HL-60 (cell line): ENCODE measurements around the gene TXNDC9.
"Not testable (repeated sequence)": the region's sequence is repeated elsewhere in the genome, so short reads cannot be mapped to it uniquely, and the experiment has no call there.

Experiments used
- DNase-seq, 2 experiments: peaks; one replicate each; pipeline ENCODE4 v3.0.0-alpha.2; 2010 to 2020; ENCODE audit warnings: low read depth in 1 of 2, low spot score in 1 of 2
- H3K27ac ChIP-seq: fragments of 250-450 bp; sonication (Bioruptor Pico); replicated peaks from 2 replicates; pipeline ENCODE4 v1.5.1; 2020; ENCODE audit warnings: mild to moderate bottlenecking, moderate library complexity
- H3K27me3 ChIP-seq: fragments of 250-450 bp; sonication (Bioruptor Pico); 2 replicates; pipeline ENCODE4 v1.5.1; 2021; ENCODE audit warnings: mild to moderate bottlenecking, moderate library complexity; ENCODE audit not compliant: insufficient read depth, poor library complexity, severe bottlenecking
- H3K4me3 ChIP-seq: replicated peaks from 2 replicates; pipeline ENCODE4 v1.5.1; 2011; ENCODE audit warnings: mild to moderate bottlenecking, control low read depth, low read length; ENCODE audit not compliant: insufficient read depth
- CTCF ChIP-seq: IDR thresholded peaks from one replicate; pipeline ENCODE4 v1.5.1; 2011; ENCODE audit warnings: low read length, control low read depth, inconsistent platforms; ENCODE audit not compliant: insufficient read depth
- GABPA ChIP-seq: IDR thresholded peaks from 2 replicates; pipeline ENCODE4 v1.6.1; 2012; ENCODE audit warnings: low read depth
- POLR2AphosphoS5 ChIP-seq: IDR thresholded peaks from 2 replicates; pipeline ENCODE4 v1.6.1; 2012; ENCODE audit warnings: low read depth
- SPI1 ChIP-seq: IDR thresholded peaks from 2 replicates; pipeline ENCODE4 v1.6.1; 2012; ENCODE audit warnings: low read depth, mild to moderate bottlenecking, borderline replicate concordance
- TF ChIP-seq, protein P1 (sequence below): IDR thresholded peaks from 2 replicates; pipeline ENCODE4 v1.6.1; 2012; ENCODE audit warnings: low read depth; ENCODE audit not compliant: insufficient replicate concordance

TXNDC9 gene

DNA sequence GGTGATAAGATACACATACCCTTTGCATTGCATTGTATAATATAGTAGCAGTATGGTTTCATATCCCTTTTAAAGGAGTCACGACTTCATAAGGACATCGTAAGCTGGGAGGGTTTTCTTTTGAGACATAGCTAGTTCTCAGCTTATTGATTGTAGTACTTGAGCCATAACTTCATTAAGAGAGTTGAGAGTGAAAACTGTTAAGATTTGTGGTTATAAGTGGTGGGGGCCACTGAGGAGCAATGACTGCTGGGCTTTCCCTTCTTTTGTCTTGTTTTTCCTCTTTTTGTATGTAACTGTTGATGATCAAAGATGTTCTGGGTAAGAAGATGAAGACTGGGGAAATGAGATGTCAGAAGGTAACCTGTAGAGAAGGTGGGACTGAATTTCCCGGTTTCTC lies 12.0 kb upstream of the TXNDC9 start:
- H3K27ac ChIP-seq = no peak overlapping the region

DNA sequence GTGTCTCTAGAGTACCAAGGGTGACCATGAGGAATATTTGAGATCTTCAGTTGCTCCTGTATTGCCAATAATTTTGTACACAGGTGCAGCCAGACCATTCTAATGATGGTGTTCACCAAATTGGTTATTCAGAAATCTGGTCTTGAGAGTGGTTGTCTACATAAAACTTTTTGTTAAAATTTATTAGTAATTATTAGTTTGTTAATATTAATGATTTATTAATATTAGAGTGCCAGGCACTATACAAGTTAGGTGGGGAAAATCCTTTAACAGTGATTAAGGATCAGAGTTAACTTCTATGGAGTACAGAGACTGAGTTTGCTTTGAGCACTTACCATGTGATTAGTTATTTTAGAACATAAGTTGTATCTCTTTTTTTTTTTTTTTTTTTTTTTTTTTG lies 10.1 kb upstream of the TXNDC9 start:
- H3K27ac ChIP-seq = no peak overlapping the region
- H3K4me3 ChIP-seq = no peak overlapping the region
- DNase-seq = no peak
- no peaks in the 10 kb centered on the region for H3K27me3 ChIP-seq
- TF ChIP-seq SPI1 (no peak), POLR2AphosphoS5 (no peak), CTCF (no peak), GABPA (no peak)
- TF ChIP-seq, protein P1, sequence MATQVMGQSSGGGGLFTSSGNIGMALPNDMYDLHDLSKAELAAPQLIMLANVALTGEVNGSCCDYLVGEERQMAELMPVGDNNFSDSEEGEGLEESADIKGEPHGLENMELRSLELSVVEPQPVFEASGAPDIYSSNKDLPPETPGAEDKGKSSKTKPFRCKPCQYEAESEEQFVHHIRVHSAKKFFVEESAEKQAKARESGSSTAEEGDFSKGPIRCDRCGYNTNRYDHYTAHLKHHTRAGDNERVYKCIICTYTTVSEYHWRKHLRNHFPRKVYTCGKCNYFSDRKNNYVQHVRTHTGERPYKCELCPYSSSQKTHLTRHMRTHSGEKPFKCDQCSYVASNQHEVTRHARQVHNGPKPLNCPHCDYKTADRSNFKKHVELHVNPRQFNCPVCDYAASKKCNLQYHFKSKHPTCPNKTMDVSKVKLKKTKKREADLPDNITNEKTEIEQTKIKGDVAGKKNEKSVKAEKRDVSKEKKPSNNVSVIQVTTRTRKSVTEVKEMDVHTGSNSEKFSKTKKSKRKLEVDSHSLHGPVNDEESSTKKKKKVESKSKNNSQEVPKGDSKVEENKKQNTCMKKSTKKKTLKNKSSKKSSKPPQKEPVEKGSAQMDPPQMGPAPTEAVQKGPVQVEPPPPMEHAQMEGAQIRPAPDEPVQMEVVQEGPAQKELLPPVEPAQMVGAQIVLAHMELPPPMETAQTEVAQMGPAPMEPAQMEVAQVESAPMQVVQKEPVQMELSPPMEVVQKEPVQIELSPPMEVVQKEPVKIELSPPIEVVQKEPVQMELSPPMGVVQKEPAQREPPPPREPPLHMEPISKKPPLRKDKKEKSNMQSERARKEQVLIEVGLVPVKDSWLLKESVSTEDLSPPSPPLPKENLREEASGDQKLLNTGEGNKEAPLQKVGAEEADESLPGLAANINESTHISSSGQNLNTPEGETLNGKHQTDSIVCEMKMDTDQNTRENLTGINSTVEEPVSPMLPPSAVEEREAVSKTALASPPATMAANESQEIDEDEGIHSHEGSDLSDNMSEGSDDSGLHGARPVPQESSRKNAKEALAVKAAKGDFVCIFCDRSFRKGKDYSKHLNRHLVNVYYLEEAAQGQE = no peak

More for the DNA sequence above, 12.0 kb upstream of the TXNDC9 start:
- no peak overlapping the region for H3K4me3 ChIP-seq
- DNase-seq = no peak
- no peaks in the 10 kb centered on the region for H3K27me3 ChIP-seq
- TF ChIP-seq SPI1 (no peak), POLR2AphosphoS5 (no peak), CTCF (no peak), GABPA (no peak)
- TF ChIP-seq, protein P1 = no peak

DNA sequence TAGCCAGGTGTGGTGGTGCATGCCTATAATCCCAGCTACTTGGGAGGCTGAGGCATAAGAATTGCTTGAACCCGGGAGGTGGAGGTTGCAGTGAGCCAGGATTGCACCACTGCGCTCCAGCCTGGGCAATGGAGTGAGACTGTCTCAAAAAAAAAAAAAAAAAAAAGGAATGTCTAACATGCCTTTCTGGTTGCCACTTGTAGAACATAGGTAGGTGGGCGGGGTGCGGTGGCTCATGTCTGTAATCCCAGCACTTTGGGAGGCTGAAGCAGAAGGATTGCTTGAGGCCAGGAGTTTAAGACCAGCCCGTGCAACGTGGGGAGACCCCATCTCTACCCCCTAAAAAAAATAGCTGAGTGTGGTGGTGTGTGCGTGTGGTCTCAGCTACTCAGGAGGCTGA lies 9.3 kb upstream of the TXNDC9 start:
- H3K4me3 ChIP-seq, H3K27me3 ChIP-seq, DNase-seq, H3K27ac ChIP-seq: not testable (repeated sequence)

GRCh38 chr2:99342536-99342935 lies 6.4 kb upstream of the TXNDC9 start:
- no peaks in the 10 kb centered on the region for H3K27me3 ChIP-seq
- H3K4me3 ChIP-seq = no peak overlapping the region
- DNase-seq = no peak
- H3K27ac ChIP-seq = no peak overlapping the region
- TF ChIP-seq GABPA = no peak
- TF ChIP-seq POLR2AphosphoS5 = no peak

- TF ChIP-seq GABPA = no peak
- TF ChIP-seq POLR2AphosphoS5 = no peak
- no peak for TF ChIP-seq CTCF
- TF ChIP-seq, protein P1 = no peak
- TF ChIP-seq SPI1 = no peak
- Histone ChIP-seq H3K4me3 (no peak overlapping the region), H3K27ac (no peak overlapping the region; the same call in 1 of the 2 replicates), H3K27me3 (no peaks in the 10 kb centered on the region)
- no peak for DNase-seq
Observed at GRCh38 chr2:99340669-99341236, 4.6 kb upstream of the TXNDC9 start.
